ENCODE data around the gene TMEM86B. TPM values are rescaled to one million over a fixed set of nuclear protein-coding genes. Genes with fewer than 3 reads are reported as not detected.

TMEM86B gene
- total RNA-seq, 1 donor from 2014 or later, result 0.53 TPM

GRCh38 chr19:55272142-55272541, 43.6 kb upstream of the TMEM86B start:
- DNase-seq (ENCODE audit: low read depth), result no peak
- no peaks in the 10 kb centered on the region for H3K27me3 ChIP-seq (ENCODE audit: control insufficient read depth, insufficient read depth, low read length)
- peaks cover 13% of the 10 kb centered on the region for H3K36me3 ChIP-seq (ENCODE audit: control insufficient read depth, insufficient read depth, low read length)
- H3K4me3 ChIP-seq (ENCODE audit: low read depth, low read length), result no peak overlapping the region
- no peak for TF ChIP-seq CTCF (IDR thresholded peaks at IDR 0.05; ENCODE audit: insufficient read depth, low read length, severe bottlenecking)
- no peak for FAIRE-seq

GRCh38 chr19:55270172-55270942, 41.8 kb upstream of the TMEM86B start:
- Histone ChIP-seq H3K4me3 (ENCODE audit: low read depth, low read length) (no peak overlapping the region), H3K27me3 (ENCODE audit: control insufficient read depth, insufficient read depth, low read length) (no peaks in the 10 kb centered on the region), H3K36me3 (ENCODE audit: control insufficient read depth, insufficient read depth, low read length) (peaks cover 9% of the 10 kb centered on the region)
- FAIRE-seq, result peak; percentile 91
- no peak for DNase-seq (ENCODE audit: low read depth)
- TF ChIP-seq CTCF (IDR thresholded peaks at IDR 0.05; ENCODE audit: insufficient read depth, low read length, severe bottlenecking), result no peak

GRCh38 chr19:55269299-55269698, 40.7 kb upstream of the TMEM86B start:
- TF ChIP-seq CTCF (IDR thresholded peaks at IDR 0.05; ENCODE audit: insufficient read depth, low read length, severe bottlenecking), result no peak
- no peak for FAIRE-seq
- no peak for DNase-seq (ENCODE audit: low read depth)
- no peaks in the 10 kb centered on the region for H3K27me3 ChIP-seq (ENCODE audit: control insufficient read depth, insufficient read depth, low read length)
- H3K36me3 ChIP-seq (ENCODE audit: control insufficient read depth, insufficient read depth, low read length), result peaks cover 6% of the 10 kb centered on the region
- H3K4me3 ChIP-seq (ENCODE audit: low read depth, low read length), result no peak overlapping the region

- FAIRE-seq (no peak), DNase-seq (ENCODE audit: low read depth) (no peak)
- Histone ChIP-seq H3K36me3 (ENCODE audit: control insufficient read depth, insufficient read depth, low read length) (peaks cover 1% of the 10 kb centered on the region), H3K27me3 (ENCODE audit: control insufficient read depth, insufficient read depth, low read length) (no peaks in the 10 kb centered on the region), H3K4me3 (ENCODE audit: low read depth, low read length) (no peak overlapping the region)
- no peak for TF ChIP-seq CTCF (IDR thresholded peaks at IDR 0.05; ENCODE audit: insufficient read depth, low read length, severe bottlenecking)
These were observed 38.3 kb upstream of the TMEM86B start for GRCh38 chr19:55266840-55267239.

GRCh38 chr19:55266404-55266803, 37.8 kb upstream of the TMEM86B start:
- no peak for TF ChIP-seq CTCF (IDR thresholded peaks at IDR 0.05; ENCODE audit: insufficient read depth, low read length, severe bottlenecking)
- FAIRE-seq (no peak), DNase-seq (ENCODE audit: low read depth) (no peak)
- Histone ChIP-seq H3K27me3 (ENCODE audit: control insufficient read depth, insufficient read depth, low read length) (no peaks in the 10 kb centered on the region), H3K36me3 (ENCODE audit: control insufficient read depth, insufficient read depth, low read length) (peaks cover 1% of the 10 kb centered on the region), H3K4me3 (ENCODE audit: low read depth, low read length) (no peak overlapping the region)
